Liver (tissue), 9 donors: ENCODE results near the gene MAGI1. TPM values are rescaled to one million over a fixed set of nuclear protein-coding genes. Genes with fewer than 3 reads are reported as not detected.

ENCODE experiments used
- DNase-seq: peaks from one replicate; pipeline ENCODE4 v3.0.0-alpha.2; 2017; ENCODE audit warnings: low spot score
- H3K27ac ChIP-seq, 2 donors: one replicate each; pipeline ENCODE4 v1.7.0; 2013; ENCODE audit warnings: inconsistent platforms in 2 of 2, low read length in 2 of 2, control low read depth in 1 of 2, low read depth in 1 of 2, mild to moderate bottlenecking in 1 of 2
- H3K27me3 ChIP-seq, 4 donors: one replicate each; pipeline versions ENCODE4 v1.6.1 to v1.7.0; 2013; ENCODE audit warnings: low read length in 3 of 4, inconsistent platforms in 1 of 4, mild to moderate bottlenecking in 1 of 4, moderate library complexity in 1 of 4; ENCODE audit not compliant: control insufficient read depth in 4 of 4, insufficient read depth in 4 of 4
- H3K36me3 ChIP-seq, 4 donors: one replicate each; pipeline versions ENCODE4 v1.6.1 to v1.7.0; 2013; ENCODE audit warnings: low read length in 3 of 4, mild to moderate bottlenecking in 3 of 4, low read depth in 1 of 4, moderate library complexity in 1 of 4; ENCODE audit not compliant: control insufficient read depth in 4 of 4, insufficient read depth in 3 of 4
- H3K4me1 ChIP-seq, 4 donors: one replicate each; pipeline versions ENCODE4 v1.6.1 to v1.7.0; 2013; ENCODE audit warnings: low read length in 3 of 4, mild to moderate bottlenecking in 3 of 4, moderate library complexity in 1 of 4; ENCODE audit not compliant: control insufficient read depth in 4 of 4, insufficient read depth in 4 of 4
- H3K4me3 ChIP-seq, 3 donors: one replicate each; pipeline versions ENCODE4 v1.6.1 to v1.7.0; 2013; ENCODE audit warnings: low read length in 3 of 3, control low read depth in 1 of 3, low read depth in 1 of 3, mild to moderate bottlenecking in 1 of 3
- H3K9ac ChIP-seq, 2 donors: one replicate each; pipeline ENCODE4 v1.7.0; 2013; ENCODE audit warnings: low read length in 2 of 2, mild to moderate bottlenecking in 2 of 2, moderate library complexity in 2 of 2, control low read depth in 1 of 2, low read depth in 1 of 2
- H3K9me3 ChIP-seq, 4 donors: one replicate each; pipeline versions ENCODE4 v1.6.1 to v1.7.0; 2013; ENCODE audit warnings: low read length in 3 of 4; ENCODE audit not compliant: control insufficient read depth in 4 of 4
- CTCF ChIP-seq: fragments of 150-350 bp; IDR thresholded peaks from 2 replicates; pipeline ENCODE4 v1.5.1; 2017; ENCODE audit warnings: improper control_type of control experiment, low read depth, low read length; ENCODE audit not compliant: missing input control
- EGR1 ChIP-seq, 2 donors: IDR thresholded peaks; 2 replicates each; pipeline ENCODE4 v1.6.1; 2016 to 2018; ENCODE audit warnings: antibody characterized with exemption in 2 of 2, low read depth in 2 of 2
- FOXA1 ChIP-seq: IDR thresholded peaks from 2 replicates; pipeline ENCODE4 v1.6.1; 2016; ENCODE audit warnings: antibody characterized with exemption
- FOXA2 ChIP-seq: IDR thresholded peaks from 2 replicates; pipeline ENCODE4 v1.6.1; 2016; ENCODE audit warnings: antibody characterized with exemption
- GABPA ChIP-seq, 2 donors: IDR thresholded peaks in 1 of 2; conservative IDR thresholded peaks in 1 of 2; 2 replicates each; pipeline ENCODE4 v1.6.1; 2016; ENCODE audit warnings: antibody characterized with exemption in 2 of 2, mild to moderate bottlenecking in 1 of 2, moderate library complexity in 1 of 2
- HNF4A ChIP-seq, 2 donors: conservative IDR thresholded peaks; 2 replicates each; pipeline ENCODE4 v1.6.1; 2016; ENCODE audit warnings: antibody characterized with exemption in 2 of 2, mild to moderate bottlenecking in 2 of 2
- HNF4G ChIP-seq: IDR thresholded peaks from 2 replicates; pipeline ENCODE4 v1.6.1; 2016; ENCODE audit warnings: antibody characterized with exemption
- JUND ChIP-seq, 2 donors: IDR thresholded peaks; 2 replicates each; pipeline ENCODE4 v1.6.1; 2016; ENCODE audit warnings: antibody characterized with exemption in 2 of 2
- NR2F2 ChIP-seq: IDR thresholded peaks from 2 replicates; pipeline ENCODE4 v1.6.1; 2016; ENCODE audit warnings: antibody characterized with exemption
- RAD21 ChIP-seq, 2 donors: IDR thresholded peaks; 2 replicates each; pipeline ENCODE4 v1.6.1; 2016; ENCODE audit warnings: antibody characterized with exemption in 2 of 2, mild to moderate bottlenecking in 2 of 2
- TAF1 ChIP-seq: conservative IDR thresholded peaks from 2 replicates; pipeline ENCODE4 v1.6.1; 2016; ENCODE audit warnings: antibody characterized with exemption, mild to moderate bottlenecking
- YY1 ChIP-seq: IDR thresholded peaks from 2 replicates; pipeline ENCODE4 v1.6.1; 2016; ENCODE audit warnings: antibody characterized with exemption, mild to moderate bottlenecking
- WGBS: extraction: QIAGEN DNeasy Blood & Tissue Kit; methylation state at CpG from one replicate; pipeline ENCODE4 v1.1.7; 2013; 5-methylcytosine and 5-hydroxymethylcytosine counted together
- polyA plus RNA-seq, 2 donors: library from polyadenylated mRNA; stranded (reverse) in 1 of 2; unstranded in 1 of 2; fragments of 200-250 nt in 1 of 2; fragments of >200 nt in 1 of 2; fragmentation: Nextera tagmentation in 1 of 2; extraction: Ambion mirVana in 1 of 2; gene quantifications; one replicate each; pipeline versions ENCODE4 v1.2.1 to v1.2.3, GENCODE V29; 2013 to 2015
- total RNA-seq, 2 donors: library from RNA; depleted of rRNA; stranded (reverse); fragments of >200 nt; gene quantifications; one replicate each; pipeline ENCODE4 v1.2.3, GENCODE V29; 2014
- TF ChIP-seq, protein P1 (sequence below): IDR thresholded peaks from 2 replicates; pipeline ENCODE4 v1.6.1; 2016; ENCODE audit warnings: antibody characterized with exemption
- TF ChIP-seq, protein P2 (sequence below): IDR thresholded peaks from 2 replicates; pipeline ENCODE4 v1.6.1; 2016; ENCODE audit warnings: antibody characterized with exemption, mild to moderate bottlenecking
- donor health status: healthy.
- donor health status: healthy.
- donor health status: healthy.
- donor health status: healthy.
- donor health status: healthy.

MAGI1 gene
- total and polyA plus RNA-seq, 4 donors, result 9.6 to 68.8 (median 14.0) TPM

DNA sequence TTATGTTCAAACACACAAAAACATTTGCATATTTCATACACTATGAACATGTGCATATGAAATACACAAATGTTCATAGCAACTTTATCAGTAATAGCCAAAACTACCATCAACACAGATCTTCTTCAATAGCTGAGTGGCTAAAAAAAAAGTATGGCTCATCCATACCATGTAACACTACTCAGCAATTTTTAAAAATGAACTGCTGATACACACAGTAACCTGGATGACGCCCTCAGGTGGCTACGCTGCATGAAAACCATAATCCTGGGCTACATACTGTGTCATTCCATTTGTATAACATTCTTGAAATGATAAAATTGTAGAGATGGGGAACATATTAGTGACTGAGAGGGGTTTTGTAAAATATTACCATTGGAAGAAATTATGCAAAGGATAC is 243.6 kb downstream of the MAGI1 start:
- H3K9me3 ChIP-seq, result no peaks in the 10 kb centered on the region

GRCh38 chr3:65793495-65794200 is 245.1 kb downstream of the MAGI1 start:
- 84% methylated on average over 8 of the region's 8 CpGs for WGBS
- no peak overlapping the region for H3K9ac ChIP-seq
- no peak for DNase-seq
- no peak overlapping the region for H3K27ac ChIP-seq
- no peak overlapping the region for H3K4me3 ChIP-seq
- TF ChIP-seq EGR1 (IDR thresholded peaks at IDR 0.05; ENCODE audit: low read depth in 2 of 2), result no peak
- no peaks in the 10 kb centered on the region for H3K27me3 ChIP-seq
- no peaks in the 10 kb centered on the region for H3K9me3 ChIP-seq
- H3K4me1 ChIP-seq, result no peaks in the 10 kb centered on the region
- H3K36me3 ChIP-seq, result no peaks in the 10 kb centered on the region

More for the DNA sequence above, 243.6 kb downstream of the MAGI1 start:
- Histone ChIP-seq H3K36me3 (no peaks in the 10 kb centered on the region), H3K27ac (no peak overlapping the region), H3K4me1 (no peaks in the 10 kb centered on the region), H3K9ac (no peak overlapping the region), H3K4me3 (no peak overlapping the region), H3K27me3 (no peaks in the 10 kb centered on the region)
- DNase-seq, result no peak
- TF ChIP-seq CTCF (no peak), TAF1 (no peak), RAD21 (IDR thresholded peaks at IDR 0.05) (no peak), JUND (IDR thresholded peaks at IDR 0.05) (no peak), FOXA2 (no peak), GABPA (IDR thresholded peaks at IDR 0.05 in 1 of 2, conservative IDR thresholded peaks at IDR 0.05 in 1 of 2) (no peak), FOXA1 (no peak), HNF4A (conservative IDR thresholded peaks at IDR 0.05) (no peak), EGR1 (IDR thresholded peaks at IDR 0.05; ENCODE audit: low read depth in 2 of 2) (no peak), YY1 (no peak), HNF4G (no peak), NR2F2 (no peak)
- TF ChIP-seq, protein P1, sequence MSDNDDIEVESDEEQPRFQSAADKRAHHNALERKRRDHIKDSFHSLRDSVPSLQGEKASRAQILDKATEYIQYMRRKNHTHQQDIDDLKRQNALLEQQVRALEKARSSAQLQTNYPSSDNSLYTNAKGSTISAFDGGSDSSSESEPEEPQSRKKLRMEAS, result no peak
- TF ChIP-seq, protein P2, sequence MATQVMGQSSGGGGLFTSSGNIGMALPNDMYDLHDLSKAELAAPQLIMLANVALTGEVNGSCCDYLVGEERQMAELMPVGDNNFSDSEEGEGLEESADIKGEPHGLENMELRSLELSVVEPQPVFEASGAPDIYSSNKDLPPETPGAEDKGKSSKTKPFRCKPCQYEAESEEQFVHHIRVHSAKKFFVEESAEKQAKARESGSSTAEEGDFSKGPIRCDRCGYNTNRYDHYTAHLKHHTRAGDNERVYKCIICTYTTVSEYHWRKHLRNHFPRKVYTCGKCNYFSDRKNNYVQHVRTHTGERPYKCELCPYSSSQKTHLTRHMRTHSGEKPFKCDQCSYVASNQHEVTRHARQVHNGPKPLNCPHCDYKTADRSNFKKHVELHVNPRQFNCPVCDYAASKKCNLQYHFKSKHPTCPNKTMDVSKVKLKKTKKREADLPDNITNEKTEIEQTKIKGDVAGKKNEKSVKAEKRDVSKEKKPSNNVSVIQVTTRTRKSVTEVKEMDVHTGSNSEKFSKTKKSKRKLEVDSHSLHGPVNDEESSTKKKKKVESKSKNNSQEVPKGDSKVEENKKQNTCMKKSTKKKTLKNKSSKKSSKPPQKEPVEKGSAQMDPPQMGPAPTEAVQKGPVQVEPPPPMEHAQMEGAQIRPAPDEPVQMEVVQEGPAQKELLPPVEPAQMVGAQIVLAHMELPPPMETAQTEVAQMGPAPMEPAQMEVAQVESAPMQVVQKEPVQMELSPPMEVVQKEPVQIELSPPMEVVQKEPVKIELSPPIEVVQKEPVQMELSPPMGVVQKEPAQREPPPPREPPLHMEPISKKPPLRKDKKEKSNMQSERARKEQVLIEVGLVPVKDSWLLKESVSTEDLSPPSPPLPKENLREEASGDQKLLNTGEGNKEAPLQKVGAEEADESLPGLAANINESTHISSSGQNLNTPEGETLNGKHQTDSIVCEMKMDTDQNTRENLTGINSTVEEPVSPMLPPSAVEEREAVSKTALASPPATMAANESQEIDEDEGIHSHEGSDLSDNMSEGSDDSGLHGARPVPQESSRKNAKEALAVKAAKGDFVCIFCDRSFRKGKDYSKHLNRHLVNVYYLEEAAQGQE, result no peak
- WGBS, result 98% methylated on average over 2 of the region's 2 CpGs
